A549 (cell line): ENCODE measurements around the gene PAFAH1B2.

Experiments used
- CTCF ChIP-seq: fragments of >200 bp; sonication (Bioruptor Twin); formaldehyde crosslinking; IDR thresholded peaks from 3 replicates; pipeline ENCODE4 v1.5.1; 2016
- EHMT2 ChIP-seq: fragments of 200-600 bp; sonication (generic); IDR thresholded peaks from 2 replicates; pipeline ENCODE4 v1.6.1; 2016; ENCODE audit warnings: antibody characterized with exemption, low read depth, mild to moderate bottlenecking, moderate library complexity
- GATA3 ChIP-seq: IDR thresholded peaks from 2 replicates; pipeline ENCODE4 v1.6.1; 2012; ENCODE audit warnings: borderline replicate concordance
- MAFK ChIP-seq: fragments of 450-650 bp; IDR thresholded peaks from 2 replicates; pipeline ENCODE4 v1.6.1; 2014; ENCODE audit not compliant: partially characterized antibody
- MAX ChIP-seq: IDR thresholded peaks from 2 replicates; pipeline ENCODE4 v1.6.1; 2012
- PBX3 ChIP-seq: IDR thresholded peaks from 2 replicates; pipeline ENCODE4 v1.6.1; 2012
- POLR2A ChIP-seq: IDR thresholded peaks from 2 replicates; pipeline ENCODE4 v1.6.1; 2012; ENCODE audit warnings: mild to moderate bottlenecking, low read length

GRCh38 chr11:117130879-117131278 lies 13.2 kb upstream of the PAFAH1B2 start:
- TF ChIP-seq MAX = no peak
- TF ChIP-seq CTCF = no peak
- TF ChIP-seq GATA3 = no peak
- TF ChIP-seq EHMT2 = no peak
- no peak for TF ChIP-seq PBX3
- no peak for TF ChIP-seq MAFK
- TF ChIP-seq POLR2A = no peak
